HL-60 (cell line): Measurements from ENCODE around the gene ADAM23.

Experiments
- DNase-seq, 2 experiments: peaks; one replicate each; pipeline ENCODE4 v3.0.0-alpha.2; 2010 to 2020; ENCODE audit warnings: low read depth in 1 of 2, low spot score in 1 of 2
- H3K27ac ChIP-seq: fragments of 250-450 bp; sonication (Bioruptor Pico); replicated peaks from 2 replicates; pipeline ENCODE4 v1.5.1; 2020; ENCODE audit warnings: mild to moderate bottlenecking, moderate library complexity
- H3K27me3 ChIP-seq: fragments of 250-450 bp; sonication (Bioruptor Pico); 2 replicates; pipeline ENCODE4 v1.5.1; 2021; ENCODE audit warnings: mild to moderate bottlenecking, moderate library complexity; ENCODE audit not compliant: insufficient read depth, poor library complexity, severe bottlenecking
- H3K4me3 ChIP-seq: replicated peaks from 2 replicates; pipeline ENCODE4 v1.5.1; 2011; ENCODE audit warnings: mild to moderate bottlenecking, control low read depth, low read length; ENCODE audit not compliant: insufficient read depth
- GABPA ChIP-seq: IDR thresholded peaks from 2 replicates; pipeline ENCODE4 v1.6.1; 2012; ENCODE audit warnings: low read depth
- POLR2AphosphoS5 ChIP-seq: IDR thresholded peaks from 2 replicates; pipeline ENCODE4 v1.6.1; 2012; ENCODE audit warnings: low read depth
- REST ChIP-seq: IDR thresholded peaks from 2 replicates; pipeline ENCODE4 v1.6.1; 2012; ENCODE audit warnings: low read depth; ENCODE audit not compliant: insufficient replicate concordance
- SPI1 ChIP-seq: IDR thresholded peaks from 2 replicates; pipeline ENCODE4 v1.6.1; 2012; ENCODE audit warnings: low read depth, mild to moderate bottlenecking, borderline replicate concordance
- TF ChIP-seq, protein P1 (sequence below): IDR thresholded peaks from one replicate; pipeline ENCODE4 v1.5.1; 2011; ENCODE audit warnings: low read length, control low read depth, inconsistent platforms; ENCODE audit not compliant: insufficient read depth

ADAM23 gene

DNA sequence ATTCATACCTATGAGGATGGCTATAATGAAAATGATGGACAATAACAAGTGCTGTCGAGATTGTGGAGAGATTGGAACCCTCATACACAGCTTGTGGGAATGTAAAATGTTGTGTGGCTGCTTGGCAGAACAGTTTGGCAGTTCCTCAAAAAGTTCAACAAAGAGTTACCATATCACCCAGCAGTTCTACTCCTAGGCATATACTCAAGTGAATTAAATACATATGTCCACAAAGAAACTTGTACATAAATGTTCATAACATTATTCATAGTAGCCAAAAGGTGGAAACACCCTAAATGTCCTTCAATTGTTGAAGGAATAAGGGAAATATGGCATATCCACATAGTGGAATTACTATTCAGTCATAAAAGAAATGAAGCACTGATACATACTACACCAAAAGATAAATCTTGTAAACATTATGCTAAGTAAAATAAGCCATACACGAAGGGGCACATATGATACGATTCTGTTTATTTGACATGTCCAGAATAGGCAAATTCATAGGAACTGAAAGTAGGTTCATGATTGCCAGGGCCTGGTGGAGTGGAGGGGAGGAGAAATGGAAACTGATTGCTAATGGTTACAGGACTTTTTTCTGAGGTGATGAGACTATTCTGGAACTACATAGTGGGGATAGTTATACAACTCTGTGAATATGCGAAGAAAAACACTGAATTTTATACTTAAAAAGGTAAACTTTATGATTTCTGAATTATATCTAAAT is 92.1 kb downstream of the ADAM23 start:
- no peak overlapping the region for H3K4me3 ChIP-seq
- no peak for DNase-seq
- TF ChIP-seq POLR2AphosphoS5 (no peak), REST (no peak), GABPA (no peak), SPI1 (no peak)
- TF ChIP-seq, protein P1, sequence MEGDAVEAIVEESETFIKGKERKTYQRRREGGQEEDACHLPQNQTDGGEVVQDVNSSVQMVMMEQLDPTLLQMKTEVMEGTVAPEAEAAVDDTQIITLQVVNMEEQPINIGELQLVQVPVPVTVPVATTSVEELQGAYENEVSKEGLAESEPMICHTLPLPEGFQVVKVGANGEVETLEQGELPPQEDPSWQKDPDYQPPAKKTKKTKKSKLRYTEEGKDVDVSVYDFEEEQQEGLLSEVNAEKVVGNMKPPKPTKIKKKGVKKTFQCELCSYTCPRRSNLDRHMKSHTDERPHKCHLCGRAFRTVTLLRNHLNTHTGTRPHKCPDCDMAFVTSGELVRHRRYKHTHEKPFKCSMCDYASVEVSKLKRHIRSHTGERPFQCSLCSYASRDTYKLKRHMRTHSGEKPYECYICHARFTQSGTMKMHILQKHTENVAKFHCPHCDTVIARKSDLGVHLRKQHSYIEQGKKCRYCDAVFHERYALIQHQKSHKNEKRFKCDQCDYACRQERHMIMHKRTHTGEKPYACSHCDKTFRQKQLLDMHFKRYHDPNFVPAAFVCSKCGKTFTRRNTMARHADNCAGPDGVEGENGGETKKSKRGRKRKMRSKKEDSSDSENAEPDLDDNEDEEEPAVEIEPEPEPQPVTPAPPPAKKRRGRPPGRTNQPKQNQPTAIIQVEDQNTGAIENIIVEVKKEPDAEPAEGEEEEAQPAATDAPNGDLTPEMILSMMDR = no peak
- peaks cover 2% of the 10 kb centered on the region for H3K27me3 ChIP-seq
- H3K27ac ChIP-seq = no peak overlapping the region

GRCh38 chr2:206540757-206541156 is 97.4 kb downstream of the ADAM23 start:
- no peak overlapping the region for H3K27ac ChIP-seq
- no peaks in the 10 kb centered on the region for H3K27me3 ChIP-seq
- TF ChIP-seq GABPA (no peak), POLR2AphosphoS5 (no peak), REST (no peak), SPI1 (no peak)
- TF ChIP-seq, protein P1 = no peak
- no peak overlapping the region for H3K4me3 ChIP-seq
- DNase-seq = no peak

GRCh38 chr2:206543073-206543472 is 99.7 kb downstream of the ADAM23 start:
- Histone ChIP-seq H3K27me3 (no peaks in the 10 kb centered on the region), H3K27ac (no peak overlapping the region), H3K4me3 (no peak overlapping the region)
- TF ChIP-seq REST (no peak), SPI1 (no peak), POLR2AphosphoS5 (no peak), GABPA (no peak)
- TF ChIP-seq, protein P1 = no peak
- DNase-seq = no peak
